Measurements from ENCODE around the gene P3R3URF.

DNA sequence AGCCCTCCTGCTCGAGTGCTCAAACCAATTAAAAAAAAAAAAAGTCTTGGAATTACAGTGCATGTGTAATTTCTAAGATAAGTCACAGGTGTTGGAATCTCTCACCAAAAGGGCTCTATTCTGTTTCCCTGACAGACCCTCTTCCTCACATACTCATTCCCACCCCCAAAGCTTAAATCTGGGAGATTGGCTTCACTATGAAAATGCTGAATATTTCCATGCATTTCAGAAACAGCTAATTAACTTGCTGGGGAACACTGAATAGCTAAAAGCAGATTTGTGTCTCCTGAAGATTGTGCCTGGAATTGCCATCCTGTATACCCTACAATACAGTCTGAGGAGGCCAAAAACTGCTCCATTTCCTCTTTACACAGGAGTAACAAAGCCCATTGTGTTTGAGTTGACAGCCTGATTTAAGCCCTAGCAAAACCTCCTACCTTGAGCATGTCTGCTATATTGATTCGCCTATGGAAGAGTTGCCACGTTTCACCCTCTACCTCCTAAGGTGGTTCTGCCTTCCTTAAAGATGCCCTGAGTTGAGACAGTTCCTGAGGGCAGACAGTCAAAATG is 42.4 kb downstream of the P3R3URF start:
- TF ChIP-seq CTCF (IDR thresholded peaks at IDR 0.05): no peak
- TF ChIP-seq POLR2A (IDR thresholded peaks at IDR 0.05): no peak
